Epithelial cell of proximal tubule (primary cell): ENCODE data around the gene PIGU. TPM values are rescaled to one million over a fixed set of nuclear protein-coding genes. Genes with fewer than 3 reads are reported as not detected.

Experiments used
- DNase-seq: peaks from one replicate; pipeline ENCODE4 v3.0.0-alpha.2; 2011; ENCODE audit warnings: low read depth
- H3K4me3 ChIP-seq: 2 replicates; pipeline ENCODE4 v1.5.1; 2011; ENCODE audit warnings: low read depth, mild to moderate bottlenecking, low read length
- total RNA-seq: library from RNA; depleted of rRNA; stranded (reverse); fragments of >200 nt; gene quantifications from 2 replicates; pipeline ENCODE4 v1.2.3, GENCODE V29; 2015
- TF ChIP-seq, protein P1 (sequence below): conservative IDR thresholded peaks from 2 replicates; pipeline ENCODE4 v1.5.1; 2012; ENCODE audit warnings: low read depth, mild to moderate bottlenecking, low read length

The PIGU gene
- total RNA-seq, 1 donor from 2014 or later = 30.2 TPM

DNA sequence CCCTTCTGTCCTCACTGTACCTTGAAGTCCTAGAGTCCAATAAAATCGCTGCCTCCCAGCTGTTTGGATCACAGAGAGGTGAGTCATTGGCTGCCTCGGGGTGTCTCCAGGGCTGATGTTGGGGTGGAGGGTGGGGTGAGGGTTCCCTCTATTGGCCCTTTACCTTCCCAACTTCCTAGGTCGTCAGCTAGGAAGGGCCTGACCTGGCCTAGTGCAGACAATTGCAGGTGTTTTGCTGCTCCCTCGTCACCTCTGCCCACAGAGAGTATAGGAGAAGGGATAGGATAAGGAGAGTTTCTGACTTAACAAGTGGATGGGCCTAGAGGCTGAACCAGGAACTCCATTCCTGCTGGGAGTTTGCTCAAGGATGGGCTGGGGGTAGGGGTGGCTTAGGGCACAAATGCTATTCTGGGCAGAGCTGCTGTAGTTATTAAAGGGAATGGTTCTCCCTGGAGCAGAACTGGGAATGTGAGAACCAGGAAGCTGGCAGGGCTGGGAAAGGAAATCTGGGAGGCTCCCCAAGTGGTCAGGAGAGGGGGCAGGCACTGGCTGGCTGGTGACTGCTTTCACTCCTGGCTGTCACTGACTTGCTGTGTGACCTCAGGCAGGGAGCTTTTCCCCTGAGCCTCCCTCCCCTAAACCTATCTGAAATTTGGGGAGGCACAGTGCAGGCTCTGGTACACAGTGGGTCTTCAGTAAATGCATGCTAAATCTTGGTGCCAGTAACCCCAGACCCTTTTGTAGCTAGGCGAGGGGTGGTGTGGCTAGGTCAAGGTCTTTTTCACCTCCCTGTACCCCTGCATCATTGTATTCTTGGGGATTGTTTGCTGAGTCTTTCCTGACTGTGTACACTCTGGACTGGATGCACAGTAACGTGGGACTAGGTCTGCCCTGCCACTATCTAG lies 28.8 kb upstream of the PIGU start:
- peak overlapping the region; percentile 79 for H3K4me3 ChIP-seq
- TF ChIP-seq, protein P1, sequence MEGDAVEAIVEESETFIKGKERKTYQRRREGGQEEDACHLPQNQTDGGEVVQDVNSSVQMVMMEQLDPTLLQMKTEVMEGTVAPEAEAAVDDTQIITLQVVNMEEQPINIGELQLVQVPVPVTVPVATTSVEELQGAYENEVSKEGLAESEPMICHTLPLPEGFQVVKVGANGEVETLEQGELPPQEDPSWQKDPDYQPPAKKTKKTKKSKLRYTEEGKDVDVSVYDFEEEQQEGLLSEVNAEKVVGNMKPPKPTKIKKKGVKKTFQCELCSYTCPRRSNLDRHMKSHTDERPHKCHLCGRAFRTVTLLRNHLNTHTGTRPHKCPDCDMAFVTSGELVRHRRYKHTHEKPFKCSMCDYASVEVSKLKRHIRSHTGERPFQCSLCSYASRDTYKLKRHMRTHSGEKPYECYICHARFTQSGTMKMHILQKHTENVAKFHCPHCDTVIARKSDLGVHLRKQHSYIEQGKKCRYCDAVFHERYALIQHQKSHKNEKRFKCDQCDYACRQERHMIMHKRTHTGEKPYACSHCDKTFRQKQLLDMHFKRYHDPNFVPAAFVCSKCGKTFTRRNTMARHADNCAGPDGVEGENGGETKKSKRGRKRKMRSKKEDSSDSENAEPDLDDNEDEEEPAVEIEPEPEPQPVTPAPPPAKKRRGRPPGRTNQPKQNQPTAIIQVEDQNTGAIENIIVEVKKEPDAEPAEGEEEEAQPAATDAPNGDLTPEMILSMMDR = peak; percentile 18
- DNase-seq = no peak

DNA sequence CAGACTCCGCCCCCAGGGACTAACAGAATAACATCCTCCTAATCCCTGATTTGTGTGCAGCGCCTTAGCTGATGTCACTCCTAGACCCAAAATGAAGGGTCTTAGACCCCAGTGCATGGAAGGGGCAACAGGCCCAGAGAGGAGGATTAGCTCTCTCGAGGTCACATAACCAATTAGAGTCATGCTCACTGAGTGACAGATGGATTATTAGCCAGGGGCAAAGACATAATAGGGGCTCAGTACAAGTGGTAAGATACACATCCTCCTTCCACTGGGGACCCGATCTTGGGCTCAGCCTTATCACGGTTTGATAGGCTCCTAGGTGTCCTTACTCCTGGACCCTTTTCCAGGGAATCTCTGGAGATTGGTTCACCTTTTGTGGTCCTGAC lies 28.1 kb upstream of the PIGU start:
- H3K4me3 ChIP-seq = peak overlapping the region; percentile 79
- TF ChIP-seq, protein P1 = no peak
- DNase-seq = no peak

DNA sequence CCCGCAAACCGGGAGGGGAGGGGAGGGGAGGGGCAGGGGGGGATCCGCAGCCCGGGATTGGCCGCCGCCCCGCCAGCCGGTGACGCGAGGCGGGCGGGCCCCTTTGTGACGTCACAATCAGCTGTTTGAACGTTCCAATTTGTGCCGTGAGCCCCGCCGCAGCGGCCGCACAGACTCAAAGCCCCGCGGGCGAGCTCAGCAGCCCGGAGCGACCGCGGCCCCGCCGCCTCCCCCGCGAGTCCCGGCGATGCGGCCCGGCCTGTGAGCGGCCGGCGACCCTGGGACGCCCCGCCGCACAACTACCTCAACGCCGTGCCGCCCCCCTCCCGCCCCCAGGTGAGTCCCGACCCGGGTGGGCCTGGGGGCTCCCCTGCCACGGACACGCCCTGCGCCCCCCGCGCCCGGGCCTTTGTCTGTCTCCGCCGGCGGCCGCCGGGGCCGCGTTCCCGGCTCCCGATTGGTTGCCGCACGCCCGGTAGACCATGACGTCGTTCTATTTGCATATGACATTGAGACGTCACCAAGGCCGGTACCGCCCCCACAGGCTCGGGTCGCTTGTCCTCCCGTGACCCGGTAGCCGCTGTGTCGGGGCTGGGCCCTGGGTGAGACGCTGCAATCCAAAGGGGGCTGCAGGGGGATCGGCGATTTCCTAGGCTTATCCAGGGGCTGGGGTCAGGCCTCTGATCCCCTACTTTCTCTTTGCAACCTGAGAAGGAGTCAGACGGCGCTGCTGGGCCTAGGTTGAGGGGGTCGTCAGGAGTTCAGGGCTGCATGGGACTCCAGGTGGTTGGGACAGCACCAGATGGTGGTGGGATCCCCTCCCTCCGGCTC lies 27.5 kb upstream of the PIGU start, which contains the start of gene TP53INP2:
TP53INP2 (plus strand) TSS at position 168 of the 831 bp plus-strand sequence. CDS start 4,396 bp downstream, outside the sequence.
- TF ChIP-seq, protein P1 = no peak
- H3K4me3 ChIP-seq = peak within 1 kb of the TSS; percentile 79
- DNase-seq = no peak

DNA sequence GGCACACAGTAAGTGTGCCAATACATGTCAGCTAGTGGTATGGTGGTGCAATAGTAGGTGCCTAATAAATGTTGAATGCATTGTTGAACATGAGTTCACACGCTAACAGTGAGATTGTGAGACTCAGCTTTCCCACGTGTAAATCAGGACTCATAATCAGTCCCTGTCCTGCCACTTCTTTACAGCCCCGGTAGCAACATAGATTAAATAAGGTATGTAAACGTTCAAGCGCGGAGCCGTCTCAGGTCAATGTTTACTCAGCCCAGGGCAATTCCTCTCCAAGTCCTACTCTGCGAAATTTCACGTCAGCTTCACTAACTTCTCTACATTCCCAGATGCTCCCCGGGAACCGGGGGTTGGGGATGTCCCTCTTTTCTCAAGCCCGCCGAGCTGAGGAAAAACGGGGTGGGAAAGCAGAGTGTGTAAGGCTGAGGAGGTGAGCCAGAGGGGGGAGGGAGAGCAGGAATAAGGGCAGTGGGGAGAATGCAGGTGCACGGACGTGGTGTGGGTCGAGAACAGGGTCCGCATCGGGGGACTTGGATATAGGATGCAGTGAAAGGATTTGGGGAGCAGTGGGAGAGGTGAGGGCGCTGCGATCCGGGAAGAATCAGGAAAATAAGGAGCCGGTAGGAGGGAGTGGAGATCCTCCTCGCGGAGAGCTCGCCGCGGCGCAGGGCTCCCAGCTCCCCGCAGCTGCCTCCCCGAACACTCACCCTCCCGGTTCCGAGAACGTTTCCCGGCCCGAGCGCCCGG lies 26.7 kb upstream of the PIGU start:
- peak overlapping the region; percentile 79 for H3K4me3 ChIP-seq
- TF ChIP-seq, protein P1 = peak; percentile 10
- DNase-seq = no peak

DNA sequence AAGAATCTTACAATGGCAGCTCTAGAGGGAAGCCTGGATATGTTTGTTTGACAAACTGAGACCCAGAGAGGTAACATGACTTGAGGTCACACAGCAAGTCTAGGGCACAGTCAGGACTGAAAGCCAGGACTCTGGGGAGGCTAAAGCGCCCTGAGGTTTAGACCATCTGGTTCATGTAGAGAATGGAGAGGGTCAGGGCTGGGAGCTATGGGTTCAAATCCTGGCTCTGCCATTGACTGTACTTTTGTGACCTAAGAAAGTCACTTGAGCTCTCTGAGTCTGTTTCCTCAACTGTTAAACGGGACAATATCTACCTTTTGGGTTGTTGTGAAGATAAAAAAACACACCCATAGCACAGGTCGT lies 26.1 kb upstream of the PIGU start:
- TF ChIP-seq, protein P1 = no peak
- peak overlapping the region; percentile 79 for H3K4me3 ChIP-seq
- DNase-seq = no peak

DNA sequence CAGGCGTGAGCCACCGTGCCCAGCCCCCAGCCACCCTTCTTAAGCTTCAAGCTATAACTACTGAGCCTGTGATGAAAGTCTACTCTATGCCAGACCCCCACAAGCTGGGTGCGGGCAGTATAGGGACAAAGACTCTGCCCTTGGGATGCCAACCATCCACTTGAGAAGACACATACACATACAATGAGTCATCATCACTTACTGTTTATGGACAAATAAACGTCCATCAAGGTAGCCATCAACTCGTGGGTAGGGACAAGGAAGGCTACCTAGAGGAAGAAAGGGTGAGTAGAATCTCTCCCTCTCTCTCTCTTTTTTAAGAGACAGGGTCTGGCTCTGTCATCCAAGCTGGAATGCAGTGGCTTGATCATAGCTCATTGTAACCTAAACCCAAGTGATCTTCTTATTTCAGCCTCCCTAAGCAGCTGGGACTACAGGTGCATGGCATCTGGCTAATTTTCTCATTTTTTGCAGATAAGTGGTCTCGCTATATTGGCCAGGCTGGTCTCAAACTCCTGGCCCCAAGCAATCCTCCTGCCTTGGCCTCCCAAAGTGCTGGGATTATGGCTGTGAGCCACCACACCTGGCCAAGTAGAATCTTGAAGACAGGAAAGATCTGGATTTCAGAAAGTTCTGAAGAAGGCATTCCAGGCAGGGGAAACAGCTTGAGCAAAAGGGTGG lies 24.7 kb upstream of the PIGU start:
- TF ChIP-seq, protein P1 = no peak
- H3K4me3 ChIP-seq = no peak overlapping the region
- DNase-seq = no peak
